ENCODE measurements around the gene PPIE.
"Not testable (repeated sequence)": the region's sequence is repeated elsewhere in the genome, so short reads cannot be mapped to it uniquely, and the experiment has no call there.

PPIE gene

DNA sequence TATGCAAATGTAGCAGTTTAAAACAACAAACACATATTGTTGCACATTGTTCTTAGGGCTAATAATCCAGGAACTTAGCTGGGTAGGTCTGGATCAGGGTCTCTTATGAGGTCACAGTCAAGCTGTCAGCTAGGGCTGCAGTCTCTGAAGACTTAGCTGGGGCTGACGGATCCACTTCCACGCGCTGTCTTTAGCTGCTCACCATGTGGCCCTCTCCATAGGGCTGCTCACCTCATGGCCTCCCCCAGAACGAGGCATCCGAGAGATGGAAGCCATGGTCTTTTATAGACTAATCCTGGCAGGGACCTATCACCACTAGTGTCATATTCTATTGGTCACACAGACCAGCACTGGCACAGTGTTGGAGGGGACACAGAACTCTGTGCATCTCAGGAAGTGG is 41.1 kb downstream of the PPIE start:
- no peak for DNase-seq

- no peak for DNase-seq
Observed at GRCh38 chr1:39781349-39781715, 42.6 kb downstream of the PPIE start.

GRCh38 chr1:39782103-39782502 is 43.4 kb downstream of the PPIE start:
- DNase-seq, result no peak

- DNase-seq, result not testable (repeated sequence)
Observed at GRCh38 chr1:39782685-39783084, 44.0 kb downstream of the PPIE start.

- not testable (repeated sequence) for DNase-seq
Observed at GRCh38 chr1:39786303-39787107, 47.8 kb downstream of the PPIE start.

GRCh38 chr1:39787108-39787375 is 48.4 kb downstream of the PPIE start:
- DNase-seq, result not testable (repeated sequence)

DNA sequence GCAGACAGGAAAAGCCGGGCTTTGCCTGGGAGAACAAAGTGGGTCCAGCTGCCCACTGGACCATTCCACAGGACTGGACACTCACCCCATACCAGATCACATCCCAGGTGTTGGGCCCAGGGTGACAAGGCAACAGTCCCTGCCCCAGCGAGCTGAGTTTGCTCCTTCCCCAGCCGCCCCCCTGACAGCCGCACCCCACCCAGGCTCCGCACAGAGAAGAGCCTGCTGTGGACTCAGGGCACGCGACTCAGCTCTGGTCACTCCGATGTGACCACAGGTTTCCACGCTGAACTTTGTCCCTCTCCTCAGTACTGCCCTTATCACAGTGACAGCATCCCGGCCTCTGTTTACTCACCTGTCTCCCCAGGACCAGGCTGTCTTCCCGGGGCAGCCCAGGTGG is 48.8 kb downstream of the PPIE start:
- DNase-seq, result no peak

- not testable (repeated sequence) for DNase-seq
Observed at GRCh38 chr1:39787964-39788363, 49.3 kb downstream of the PPIE start.

DNA sequence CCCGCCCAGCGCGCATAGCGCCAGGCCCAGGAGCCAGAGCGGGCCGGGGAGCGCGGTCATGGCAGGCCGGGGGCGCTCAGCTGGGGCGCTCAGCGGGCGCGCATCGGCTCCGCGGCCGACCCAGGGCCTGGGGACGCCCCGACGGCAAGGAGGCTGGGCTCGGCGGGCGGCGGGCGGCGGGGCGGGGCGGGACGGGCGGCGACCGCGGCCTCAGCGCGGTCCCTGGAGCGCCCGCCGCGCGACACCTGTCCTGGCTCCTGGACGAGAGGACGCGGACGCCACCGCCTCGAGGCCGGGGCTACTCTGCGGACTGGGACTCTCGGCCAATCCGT is 49.7 kb downstream of the PPIE start:
- no peak for DNase-seq

GRCh38 chr1:39788758-39789570 is 50.3 kb downstream of the PPIE start, which contains the start of gene BMP8B:
Gene BMP8B, minus strand, starts transcription at chr1:39788865. Its CDS starts 380 bp downstream, at chr1:39788485.
- no peak for DNase-seq

GRCh38 chr1:39789571-39790110 is 51.0 kb downstream of the PPIE start:
- DNase-seq, result no peak

DNA sequence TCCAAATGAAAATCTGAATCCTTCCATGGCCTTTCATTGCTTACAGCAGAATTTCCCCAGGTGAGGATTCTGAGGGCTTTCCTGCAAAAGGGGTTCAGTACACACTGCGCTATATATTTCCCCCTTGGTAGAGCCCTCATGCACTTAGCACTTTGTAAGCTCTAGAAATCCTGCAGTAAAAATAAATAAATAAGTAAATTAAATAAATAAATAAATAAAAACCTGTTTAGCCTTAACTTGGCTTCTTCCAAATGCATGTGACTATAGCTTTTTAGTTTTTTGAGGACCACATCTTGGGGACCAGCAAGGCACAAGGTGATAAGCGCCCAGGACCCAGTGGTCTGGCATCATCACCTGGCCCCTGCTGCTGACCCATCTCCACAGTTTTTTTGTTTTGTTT is 53.2 kb downstream of the PPIE start:
- DNase-seq, result no peak

GRCh38 chr1:39795651-39796050 is 57.0 kb downstream of the PPIE start:
- DNase-seq, result no peak

DNA sequence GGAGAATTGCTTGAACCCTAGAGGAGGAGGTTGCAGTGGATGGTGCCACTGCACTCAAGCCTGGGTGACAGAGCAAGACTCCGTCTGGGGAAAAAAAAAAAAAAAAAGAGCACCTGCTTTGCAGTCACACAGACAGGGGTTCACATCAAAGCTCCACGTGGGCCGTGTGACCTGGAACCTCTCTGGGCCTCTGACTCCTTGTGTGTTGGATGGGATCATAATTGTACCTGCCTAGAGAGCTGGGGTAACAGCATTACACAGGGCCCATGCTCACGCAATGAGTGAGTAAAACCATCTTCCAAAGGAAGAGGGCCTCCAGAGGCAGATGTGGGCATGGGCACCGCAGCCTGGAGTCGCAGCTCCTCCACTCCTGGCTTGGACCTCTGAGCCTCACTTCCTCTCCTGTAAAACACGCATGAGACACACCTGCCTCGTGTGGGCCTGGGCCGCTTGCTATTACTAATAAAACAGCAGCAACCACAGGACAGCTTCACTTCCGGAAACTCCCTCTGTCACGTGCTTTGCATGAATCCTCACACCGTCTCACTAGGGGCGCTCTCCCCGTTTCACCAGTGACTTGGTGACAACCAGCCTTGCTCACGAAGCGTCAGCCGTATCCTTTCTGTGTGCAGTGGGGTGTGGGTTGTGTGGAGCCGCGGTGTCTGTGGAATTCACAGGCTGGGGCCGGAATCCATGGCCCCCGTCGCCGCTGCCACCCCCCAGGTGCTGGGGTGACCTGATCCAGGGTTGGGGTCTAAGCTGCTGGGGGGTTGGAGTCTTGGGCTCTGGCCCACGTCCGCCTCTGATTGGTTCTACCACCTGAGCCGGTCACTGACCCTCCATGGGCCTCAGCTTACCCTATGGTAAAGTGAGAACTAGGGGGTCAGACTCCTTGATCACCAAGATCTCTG is 60.4 kb downstream of the PPIE start:
- not testable (repeated sequence) for DNase-seq

- DNase-seq, result no peak
Observed at GRCh38 chr1:39799770-39800470, 61.2 kb downstream of the PPIE start.

GRCh38 chr1:39800471-39800835 is 61.8 kb downstream of the PPIE start:
- DNase-seq, result no peak

- no peak for DNase-seq
Observed at GRCh38 chr1:39802496-39803260, 64.0 kb downstream of the PPIE start.

DNA sequence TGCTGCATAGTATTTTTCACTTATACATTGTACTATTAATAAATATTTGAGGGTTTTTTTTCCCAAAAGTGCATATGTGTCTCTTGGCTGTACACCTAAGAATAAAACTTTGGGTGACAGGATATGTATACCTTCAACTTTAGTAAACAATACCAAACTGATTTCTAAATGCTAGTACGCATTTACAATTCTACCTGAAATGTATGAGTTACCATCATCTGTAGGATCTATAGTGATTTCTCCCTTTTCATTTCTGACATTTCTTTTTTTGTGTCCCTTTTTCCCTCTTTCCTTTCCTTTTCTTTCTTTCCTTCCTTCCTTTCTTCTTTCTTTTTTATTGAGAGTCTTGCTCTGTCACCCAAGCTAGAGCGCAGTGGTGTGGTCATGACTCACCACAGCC is 66.7 kb downstream of the PPIE start:
- DNase-seq, result no peak

DNA sequence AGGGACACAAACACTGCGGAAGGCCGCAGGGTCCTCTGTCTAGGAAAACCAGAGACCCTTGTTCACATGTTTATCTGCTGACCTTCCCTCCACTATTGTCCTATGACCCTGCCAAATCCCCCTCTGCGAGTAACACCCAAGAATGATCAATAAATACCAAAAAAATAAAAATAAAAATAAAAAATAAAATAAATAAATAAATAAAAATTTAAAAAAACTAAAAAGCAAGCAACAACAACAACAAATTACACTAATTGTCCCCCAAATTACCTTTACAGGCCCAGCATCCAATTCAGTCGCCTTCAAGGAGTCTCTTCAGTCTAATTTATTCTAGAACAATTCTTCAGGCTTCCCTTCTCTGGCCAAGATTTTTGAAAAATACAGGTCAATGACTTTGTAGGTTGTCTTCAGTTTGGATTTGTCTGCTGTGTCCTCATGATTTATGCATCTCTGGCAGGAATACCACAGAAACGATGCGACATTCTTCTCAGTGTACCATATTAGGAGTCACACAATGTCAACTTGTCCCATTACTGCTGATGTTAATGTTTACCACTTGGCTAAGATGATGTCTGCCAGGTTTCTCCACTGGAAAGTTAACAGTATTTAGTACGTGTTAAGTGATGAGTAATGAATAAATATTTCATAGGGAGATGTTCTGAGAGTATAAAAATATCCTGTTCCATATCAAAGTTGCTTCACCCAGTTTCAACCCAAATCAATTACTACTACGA is 70.3 kb downstream of the PPIE start:
- DNase-seq, result no peak

GRCh38 chr1:39812913-39813312 is 74.2 kb downstream of the PPIE start:
- DNase-seq, result no peak
